ENCODE results near the gene EFCAB13. TPM values are rescaled to one million over a fixed set of nuclear protein-coding genes. Genes with fewer than 3 reads are reported as not detected.
"Not testable (repeated sequence)": the region's sequence is repeated elsewhere in the genome, so short reads cannot be mapped to it uniquely, and the experiment has no call there.

EFCAB13 gene
- total RNA-seq, 1 donor from 2014 or later, result 4.8 TPM

DNA sequence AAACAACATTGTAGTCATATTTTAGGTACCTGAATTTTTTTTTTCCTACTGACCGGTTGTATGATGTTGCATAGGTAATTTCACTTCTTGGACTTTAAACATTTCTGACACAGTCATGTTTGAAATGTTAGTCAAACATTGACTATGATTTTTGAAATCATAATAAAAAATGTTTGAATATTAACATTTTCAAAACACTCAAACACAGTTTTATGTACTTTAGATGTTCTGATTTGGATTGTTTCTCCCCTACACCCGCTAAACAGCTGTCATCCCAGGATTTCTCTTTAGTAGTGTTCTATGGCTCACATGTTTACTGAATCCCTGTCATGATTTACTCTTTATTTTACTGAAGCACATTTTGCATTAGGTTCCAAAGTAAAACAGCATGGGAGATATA is 104.2 kb downstream of the EFCAB13 start:
- TF ChIP-seq, protein P1, sequence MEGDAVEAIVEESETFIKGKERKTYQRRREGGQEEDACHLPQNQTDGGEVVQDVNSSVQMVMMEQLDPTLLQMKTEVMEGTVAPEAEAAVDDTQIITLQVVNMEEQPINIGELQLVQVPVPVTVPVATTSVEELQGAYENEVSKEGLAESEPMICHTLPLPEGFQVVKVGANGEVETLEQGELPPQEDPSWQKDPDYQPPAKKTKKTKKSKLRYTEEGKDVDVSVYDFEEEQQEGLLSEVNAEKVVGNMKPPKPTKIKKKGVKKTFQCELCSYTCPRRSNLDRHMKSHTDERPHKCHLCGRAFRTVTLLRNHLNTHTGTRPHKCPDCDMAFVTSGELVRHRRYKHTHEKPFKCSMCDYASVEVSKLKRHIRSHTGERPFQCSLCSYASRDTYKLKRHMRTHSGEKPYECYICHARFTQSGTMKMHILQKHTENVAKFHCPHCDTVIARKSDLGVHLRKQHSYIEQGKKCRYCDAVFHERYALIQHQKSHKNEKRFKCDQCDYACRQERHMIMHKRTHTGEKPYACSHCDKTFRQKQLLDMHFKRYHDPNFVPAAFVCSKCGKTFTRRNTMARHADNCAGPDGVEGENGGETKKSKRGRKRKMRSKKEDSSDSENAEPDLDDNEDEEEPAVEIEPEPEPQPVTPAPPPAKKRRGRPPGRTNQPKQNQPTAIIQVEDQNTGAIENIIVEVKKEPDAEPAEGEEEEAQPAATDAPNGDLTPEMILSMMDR (conservative IDR thresholded peaks at IDR 0.05; ENCODE audit: low read depth, low read length), result no peak
- DNase-seq (ENCODE audit: low read depth), result no peak

DNA sequence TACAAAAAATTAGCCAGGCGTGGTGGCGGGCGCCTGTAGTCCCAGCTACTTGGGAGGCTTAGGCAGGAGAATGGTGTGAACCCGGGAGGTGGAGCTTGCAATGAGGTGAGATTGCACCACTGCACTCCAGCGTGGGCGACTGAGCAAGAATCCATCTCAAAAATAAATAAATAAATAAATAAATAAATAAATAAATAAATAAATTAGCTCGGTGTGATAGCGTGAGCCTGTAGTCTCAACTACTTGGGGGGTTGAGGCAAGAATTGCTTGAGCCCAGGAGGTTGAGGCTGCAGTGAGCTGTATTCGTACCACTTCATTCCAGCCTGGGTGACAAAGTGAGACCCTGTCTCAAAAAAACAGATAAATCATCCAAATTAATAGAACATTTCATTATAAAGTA is 108.5 kb downstream of the EFCAB13 start:
- not testable (repeated sequence) for DNase-seq (ENCODE audit: low read depth); H3K4me3 ChIP-seq (ENCODE audit: low read depth, low read length)

More for the DNA sequence above, 104.2 kb downstream of the EFCAB13 start:
- no peak overlapping the region for H3K4me3 ChIP-seq (ENCODE audit: low read depth, low read length)

DNA sequence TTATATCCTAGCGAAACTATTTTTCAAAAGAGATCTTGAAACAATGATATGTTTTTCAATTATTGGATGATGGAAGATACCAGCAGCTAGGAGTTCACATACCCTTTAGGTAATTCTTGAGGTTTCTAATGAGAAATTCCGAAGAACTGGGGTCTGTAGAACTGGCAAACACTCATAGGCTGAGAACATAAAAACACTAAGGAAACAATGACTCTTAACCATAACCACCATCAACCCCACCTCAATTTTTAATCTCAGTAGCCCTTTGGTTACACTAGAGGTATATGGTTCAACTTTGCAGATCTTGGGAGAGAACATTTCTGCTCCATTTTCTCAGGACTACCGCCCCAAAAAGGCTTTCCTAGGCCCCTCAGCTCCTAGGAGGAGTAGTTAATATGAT is 141.4 kb downstream of the EFCAB13 start:
- TF ChIP-seq, protein P1 (conservative IDR thresholded peaks at IDR 0.05; ENCODE audit: low read depth, low read length), result no peak
- DNase-seq (ENCODE audit: low read depth), result no peak
- no peak overlapping the region for H3K4me3 ChIP-seq (ENCODE audit: low read depth, low read length)

DNA sequence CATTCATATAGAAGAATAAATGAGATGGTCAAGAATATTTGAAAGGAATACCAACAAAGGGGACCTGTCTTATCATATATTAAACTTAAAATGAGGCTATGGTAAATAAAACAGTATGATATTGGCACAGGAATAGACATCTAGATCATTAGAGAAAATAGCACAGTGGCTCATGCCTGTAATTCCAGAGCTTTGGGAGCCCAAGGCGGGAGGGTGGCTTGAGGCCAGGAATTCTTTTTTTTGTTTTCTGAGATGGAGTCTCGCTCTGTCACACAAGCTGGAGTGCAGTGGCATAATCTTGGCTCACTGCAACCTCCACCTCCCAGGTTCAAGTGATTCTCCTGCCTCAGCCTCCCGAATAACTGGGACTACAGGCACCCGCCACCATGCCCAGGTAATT is 143.2 kb downstream of the EFCAB13 start:
- H3K4me3 ChIP-seq (ENCODE audit: low read depth, low read length); DNase-seq (ENCODE audit: low read depth): not testable (repeated sequence)

DNA sequence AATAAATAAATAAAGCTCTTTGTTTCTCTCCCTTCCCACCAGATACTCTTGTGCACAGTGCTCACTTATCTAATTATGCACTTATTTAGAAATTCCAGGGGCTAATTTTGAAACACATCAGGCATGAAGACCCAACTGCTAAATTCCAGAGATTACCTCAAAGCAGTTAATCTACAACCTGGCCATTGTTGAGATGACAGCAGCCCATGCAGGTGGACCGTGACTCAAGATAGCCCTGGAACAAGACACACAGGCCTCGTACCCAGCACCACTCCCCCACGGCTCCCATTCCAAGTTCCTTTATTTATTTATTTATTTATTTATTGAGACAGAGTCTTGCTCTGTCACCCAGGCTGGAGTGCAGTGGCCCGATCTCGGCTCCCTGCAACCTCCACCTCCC is 147.1 kb downstream of the EFCAB13 start:
- TF ChIP-seq, protein P1 (conservative IDR thresholded peaks at IDR 0.05; ENCODE audit: low read depth, low read length), result no peak
- peak; percentile 50 for DNase-seq (ENCODE audit: low read depth)
- no peak overlapping the region for H3K4me3 ChIP-seq (ENCODE audit: low read depth, low read length)

DNA sequence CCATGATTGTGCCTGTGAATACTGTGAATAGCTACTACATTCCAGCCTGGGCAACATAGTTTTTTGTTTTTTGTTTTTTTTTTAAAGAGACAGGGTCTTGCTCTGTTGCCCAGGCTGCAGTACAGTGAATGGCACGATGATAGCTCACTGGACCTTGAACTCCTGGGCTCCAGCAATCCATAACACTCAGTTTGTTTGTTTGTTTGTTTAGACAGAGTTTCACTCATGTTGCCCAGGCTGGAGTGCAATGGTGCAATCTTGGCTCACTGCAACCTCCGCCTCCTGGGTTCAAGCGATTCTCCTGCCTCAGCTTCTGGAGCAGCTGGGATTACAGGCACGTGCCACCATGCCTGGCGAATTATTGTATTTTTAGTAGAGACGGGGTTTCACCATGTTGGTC is 148.3 kb downstream of the EFCAB13 start:
- H3K4me3 ChIP-seq (ENCODE audit: low read depth, low read length); DNase-seq (ENCODE audit: low read depth): not testable (repeated sequence)

Other genes starting within 250 kb of the EFCAB13 start
- 28.1 and 73.9 TPM in 2 replicates for gene CDC27, start 134.7 kb upstream of the EFCAB13 start, total RNA-seq
- not detected in 2 replicates for gene MYL4, start 114.6 kb upstream of the EFCAB13 start, total RNA-seq
- gene ITGB3, start 70.1 kb upstream of the EFCAB13 start, total RNA-seq, result 65.9 and 181 TPM in 2 replicates
- 45.4 and 96.5 TPM in 2 replicates for gene NPEPPS, start 207.2 kb downstream of the EFCAB13 start, total RNA-seq

Measured in epithelial cell of proximal tubule (primary cell).